Stimulated activated CD8-positive, alpha-beta memory T cell treated with anti-CD3 and anti-CD28 coated beads, Interleukin-4, amount 100 ng/mL, for 48 hours (primary cell): ENCODE measurements around the gene ESPNL.

Experiments used
- DNase-seq: peaks from one replicate; pipeline ENCODE4 v3.0.0-alpha.2; 2020

The ESPNL gene

DNA sequence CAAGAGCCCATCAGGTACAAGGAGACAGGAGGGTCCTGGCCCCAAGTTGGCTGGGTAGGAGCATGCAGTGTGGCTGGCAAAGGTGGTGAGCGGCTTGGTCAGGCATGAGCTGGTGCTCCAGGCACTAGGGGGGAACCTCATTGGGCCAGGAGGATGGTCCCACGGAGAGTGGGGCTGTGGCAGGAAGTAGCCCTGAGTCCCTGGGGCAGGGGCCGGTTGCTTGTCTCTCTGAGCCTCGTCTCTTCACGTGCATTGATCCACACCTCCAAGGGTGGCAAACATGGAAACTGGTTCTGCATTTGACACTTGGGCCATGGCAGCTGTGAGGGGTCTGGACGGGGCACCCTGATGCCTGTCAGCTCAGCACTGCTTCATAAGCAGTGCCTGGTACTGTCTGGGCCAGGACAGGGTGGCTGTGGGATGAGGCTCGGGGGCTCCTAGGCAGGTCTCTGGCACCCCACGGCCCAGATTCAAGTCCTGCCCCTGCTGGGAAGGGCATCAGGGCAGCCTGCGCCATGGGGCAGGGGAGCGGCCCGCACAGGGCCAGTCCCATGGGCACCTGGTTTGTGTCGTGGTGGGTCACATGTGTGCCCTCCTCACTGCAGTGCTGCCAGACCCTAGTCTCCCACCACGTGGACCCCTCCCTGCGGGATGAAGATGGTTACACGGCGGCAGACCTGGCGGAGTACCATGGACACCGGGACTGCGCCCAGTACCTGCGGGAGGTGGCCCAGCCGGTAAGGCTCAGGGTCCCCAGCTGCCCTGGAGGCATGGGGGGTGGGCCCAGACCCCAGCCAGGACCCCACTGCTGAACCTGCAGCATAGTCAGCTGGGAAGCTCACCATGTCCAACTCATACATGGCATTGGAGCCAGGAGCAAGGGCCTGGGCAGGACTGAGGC is 16.4 kb downstream of the ESPNL start:
- DNase-seq = no peak

DNA sequence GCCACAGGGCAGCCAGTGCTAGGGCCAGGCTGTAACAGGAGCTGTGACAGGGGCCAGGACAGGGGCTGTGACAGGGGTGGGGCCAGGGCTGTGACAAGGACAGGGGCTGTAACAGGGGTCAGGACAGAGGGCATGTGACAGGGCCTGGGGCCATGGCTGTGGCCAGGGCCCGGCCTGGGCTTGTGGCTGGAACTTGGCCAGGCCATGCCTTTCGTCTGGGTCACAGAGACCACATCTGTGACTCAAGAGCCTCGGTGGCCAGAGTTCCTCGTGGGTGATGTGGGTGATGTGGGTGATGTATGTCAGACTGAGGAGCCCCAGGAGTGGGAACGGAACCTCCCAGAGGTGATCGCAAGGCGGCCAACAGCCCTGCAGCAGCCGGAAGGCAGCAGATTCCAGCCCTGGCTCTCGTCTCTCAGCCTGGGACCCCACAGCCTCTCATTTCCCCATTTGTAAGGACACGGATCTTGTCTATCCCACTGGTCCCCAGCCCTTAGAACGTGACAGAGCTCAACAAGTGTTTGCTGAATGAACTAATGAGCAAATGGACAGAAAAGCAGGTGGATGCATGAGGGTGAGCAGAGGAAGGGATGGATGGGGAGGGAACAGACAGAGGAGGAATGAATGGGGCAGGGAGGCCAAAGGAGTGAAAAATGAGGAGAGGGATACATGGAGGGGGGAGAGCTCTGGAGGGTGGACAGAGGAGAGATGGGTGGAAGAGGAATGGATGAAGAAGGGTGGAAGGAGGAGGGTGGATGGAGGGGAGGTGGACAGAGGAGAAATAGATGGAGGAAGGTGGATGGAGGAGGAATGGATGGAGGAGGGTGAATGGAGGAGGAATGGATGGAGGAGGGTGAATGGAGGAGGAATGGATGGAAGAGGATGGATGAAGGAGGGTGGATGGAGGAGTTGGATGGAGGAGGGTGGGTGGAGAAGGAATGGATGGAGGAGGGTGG is 17.3 kb downstream of the ESPNL start:
- no peak for DNase-seq

DNA sequence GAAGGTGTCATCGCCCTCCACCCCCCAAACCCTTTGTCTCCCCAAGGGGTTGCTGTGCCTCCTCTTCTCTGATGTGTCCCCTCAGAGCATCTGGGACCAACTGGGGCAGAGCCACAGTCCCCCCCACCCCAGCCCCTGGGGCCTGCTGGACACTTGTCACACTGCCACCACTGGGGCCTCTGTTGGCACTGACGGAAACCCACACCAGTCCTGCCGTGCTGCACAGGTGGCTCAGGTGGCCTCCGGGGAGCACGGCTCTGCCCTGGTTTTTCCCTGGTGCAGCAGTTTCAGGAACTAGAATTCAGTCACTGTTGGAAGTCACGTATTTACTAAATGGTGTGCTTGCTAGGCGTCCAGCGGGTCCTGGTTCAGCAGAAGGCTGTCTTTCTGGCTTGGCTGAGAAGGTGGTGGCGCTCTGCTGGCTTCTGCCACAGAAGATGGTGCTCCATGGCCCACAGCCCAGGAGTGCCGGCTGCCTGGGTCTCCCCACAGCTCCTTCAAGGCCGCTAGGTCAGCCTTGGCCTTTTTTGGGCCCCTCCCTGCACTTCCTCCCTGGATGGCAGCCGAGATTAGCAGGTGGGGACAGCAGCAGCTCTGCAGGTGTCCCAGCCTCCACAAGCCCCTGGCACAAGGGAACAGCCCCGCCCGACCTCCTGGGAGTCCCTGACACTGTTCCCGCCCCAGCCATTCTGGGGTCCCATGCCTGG is 19.8 kb downstream of the ESPNL start:
- DNase-seq = no peak

DNA sequence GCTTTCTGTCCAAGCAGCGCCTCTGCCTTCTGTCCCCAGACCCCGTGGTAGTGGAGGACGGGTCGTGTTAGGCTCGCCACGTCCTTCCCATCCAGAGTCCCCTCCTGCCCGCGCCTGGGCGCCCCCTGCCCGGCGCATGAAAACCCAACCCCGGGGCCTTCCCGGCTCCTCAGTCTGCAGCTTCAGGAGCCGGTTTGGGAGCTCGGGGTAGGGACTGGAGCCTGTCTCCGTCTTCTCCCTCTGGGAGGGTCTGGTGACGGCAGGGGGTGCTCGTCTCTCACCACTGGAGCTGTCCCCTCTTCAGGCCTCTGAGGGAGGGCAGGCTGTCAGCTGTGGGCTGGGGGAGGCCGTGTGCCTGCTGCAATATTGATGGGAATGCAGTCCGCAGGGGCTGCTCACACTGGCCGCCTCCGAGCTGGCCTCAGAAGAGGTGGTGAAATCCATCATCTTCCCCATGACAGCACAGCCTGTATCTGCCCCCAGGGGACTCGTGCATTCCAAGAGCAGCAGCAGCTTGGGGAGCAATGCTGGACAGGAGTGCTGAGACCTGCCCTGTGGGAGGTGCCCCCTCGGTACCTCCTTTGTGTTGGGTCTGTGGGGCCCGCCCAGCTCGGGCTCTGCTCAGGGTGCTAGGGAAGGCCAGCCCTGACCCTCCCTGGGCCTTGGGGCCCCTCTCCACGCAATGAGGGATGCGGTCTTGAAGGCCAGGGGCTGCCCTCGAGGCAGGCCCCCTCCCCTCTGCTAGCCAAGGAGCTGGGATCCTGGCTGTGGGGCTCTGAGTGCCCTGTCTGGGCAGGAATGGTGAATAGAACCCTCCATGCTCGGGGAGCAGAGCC is 20.5 kb downstream of the ESPNL start:
- DNase-seq = no peak

DNA sequence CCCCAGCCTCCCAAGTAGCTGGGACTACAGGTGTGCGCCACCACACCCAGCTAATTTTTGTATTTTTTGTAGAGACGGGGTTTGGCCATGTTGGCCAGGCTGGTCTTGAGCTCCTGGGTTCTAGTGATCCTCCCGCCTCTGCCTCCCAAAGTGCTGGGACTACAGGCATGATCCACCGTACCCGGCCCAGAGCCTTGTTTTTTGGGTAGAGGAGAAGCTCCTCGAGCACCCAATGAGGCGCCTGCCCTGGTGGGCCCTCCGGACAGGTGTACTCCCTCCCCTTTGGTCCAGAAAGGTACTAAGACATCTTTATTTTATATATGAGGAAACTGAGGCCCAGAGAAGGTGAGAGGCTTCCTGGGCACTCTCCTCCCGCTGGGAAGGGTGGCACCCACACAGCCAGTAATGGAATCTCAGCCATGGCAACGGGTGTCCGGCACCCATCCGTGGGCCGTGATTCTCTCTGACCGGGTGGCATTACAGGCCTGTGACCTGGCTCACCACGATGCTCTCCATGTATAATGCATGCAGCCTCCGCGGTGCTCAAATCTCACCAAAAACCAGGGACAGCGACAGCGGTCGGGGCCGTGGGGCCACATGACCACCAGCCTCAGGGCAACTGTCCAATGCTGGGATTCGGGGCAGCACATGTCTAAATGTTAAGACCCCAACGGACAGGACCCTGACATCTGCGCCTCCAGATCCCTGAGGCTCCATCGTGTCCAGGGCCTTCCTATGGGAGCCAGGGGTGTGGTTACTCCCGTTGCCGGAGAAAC is 21.6 kb downstream of the ESPNL start:
- DNase-seq = no peak

DNA sequence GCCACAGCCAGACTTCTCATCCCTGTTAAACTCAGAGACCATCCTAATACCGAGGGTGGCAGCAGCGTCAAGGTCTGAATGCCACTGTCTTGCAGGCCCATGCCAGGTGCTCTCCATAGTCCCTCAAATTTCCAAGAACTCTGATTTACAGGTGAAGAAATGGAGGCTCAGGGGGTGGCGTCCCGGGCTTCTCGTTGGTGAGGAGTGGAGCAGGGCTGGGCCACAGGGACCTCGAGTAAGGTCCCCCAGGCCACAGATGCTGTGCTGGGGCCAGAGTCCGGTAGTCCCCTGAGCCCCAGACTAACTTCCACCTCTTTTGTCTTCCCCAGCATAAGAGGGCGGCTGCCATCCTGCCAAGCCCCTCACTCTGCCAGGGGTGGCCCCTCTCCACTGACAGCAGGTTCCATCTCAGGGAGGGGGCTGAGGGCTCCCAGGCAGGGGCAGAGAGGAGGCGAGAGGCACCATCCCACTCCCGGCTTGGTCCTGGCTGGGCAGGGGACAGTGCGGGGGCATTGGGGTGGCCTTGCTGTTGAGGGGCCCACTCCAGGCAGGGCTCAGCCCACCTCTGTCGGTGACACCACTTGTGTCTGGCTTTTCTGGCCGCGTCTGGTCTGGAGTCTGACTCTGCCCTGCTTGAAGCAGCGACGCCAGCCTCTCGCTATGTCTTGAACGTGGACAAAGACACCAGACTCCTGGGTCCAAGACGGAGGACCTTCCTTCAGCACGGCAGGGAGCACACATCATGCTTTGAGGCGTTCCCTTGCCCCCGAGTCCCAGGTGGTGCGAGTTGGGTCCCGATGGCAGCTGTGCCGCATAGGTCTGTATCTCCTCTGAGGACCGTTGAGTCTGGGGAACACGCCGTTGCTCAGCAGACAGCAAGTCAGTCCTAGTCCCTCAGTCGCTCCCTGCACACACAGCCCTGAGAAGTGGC is 22.4 kb downstream of the ESPNL start:
- no peak for DNase-seq

DNA sequence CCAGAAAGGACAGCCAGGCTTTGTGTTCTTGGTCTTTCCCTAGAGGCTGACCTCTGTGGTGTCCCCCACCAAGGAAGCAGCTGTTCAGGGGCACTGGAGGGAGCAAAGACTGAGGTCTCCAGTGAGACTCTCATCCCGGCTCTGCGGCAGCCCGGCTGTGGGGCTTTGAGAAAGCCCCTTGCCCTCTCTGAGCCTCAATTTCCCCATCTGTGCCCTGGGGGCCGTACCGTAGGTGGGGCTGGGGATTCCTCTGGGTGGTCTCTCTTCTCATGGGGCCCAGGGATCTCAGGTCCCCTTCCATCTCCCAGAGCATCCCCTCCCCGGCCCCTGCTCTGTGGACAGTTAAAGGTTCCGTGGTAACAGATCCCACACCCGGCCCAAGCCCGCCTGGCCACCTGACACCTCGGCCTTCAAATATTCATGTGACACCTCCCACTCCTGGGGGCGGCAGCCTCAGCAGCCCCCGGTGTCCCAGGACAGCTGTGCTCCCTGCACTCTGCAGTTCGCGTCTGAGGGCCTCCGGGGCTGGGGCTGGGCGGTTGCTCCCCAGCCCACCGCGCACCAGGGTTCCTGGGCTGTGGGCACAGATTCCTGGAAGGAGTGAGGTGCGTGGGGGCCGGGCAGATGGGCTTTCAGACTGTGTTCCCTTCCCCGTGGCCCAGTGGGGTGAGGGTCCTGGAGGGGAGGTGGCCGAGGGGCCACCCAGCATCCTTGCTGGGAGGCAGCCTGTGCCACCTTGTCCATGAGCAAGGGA is 23.3 kb downstream of the ESPNL start:
- DNase-seq = no peak

DNA sequence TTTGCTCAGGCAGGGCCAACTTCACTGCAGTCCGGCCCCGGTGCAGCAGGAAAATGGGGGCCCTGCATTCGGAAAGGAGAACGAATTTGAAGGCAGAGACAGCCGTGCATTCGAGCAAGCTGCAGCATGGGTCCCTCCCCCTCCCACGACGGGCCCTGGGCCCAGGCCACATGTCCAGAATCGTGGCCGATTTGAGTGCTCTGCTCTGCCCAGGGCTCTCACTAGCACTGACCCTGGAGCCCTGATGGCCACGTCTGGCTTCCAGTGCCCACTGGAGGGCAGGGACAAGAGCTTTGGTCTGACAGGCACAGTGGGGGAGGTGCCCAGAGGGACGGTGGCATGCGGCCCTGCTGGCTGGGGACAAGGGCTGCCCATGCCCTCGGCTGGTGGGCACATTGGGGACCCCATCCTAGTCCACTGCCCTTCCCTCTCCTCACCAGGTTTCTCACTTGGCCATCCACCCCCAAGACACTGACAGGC is 23.9 kb downstream of the ESPNL start:
- no peak for DNase-seq

DNA sequence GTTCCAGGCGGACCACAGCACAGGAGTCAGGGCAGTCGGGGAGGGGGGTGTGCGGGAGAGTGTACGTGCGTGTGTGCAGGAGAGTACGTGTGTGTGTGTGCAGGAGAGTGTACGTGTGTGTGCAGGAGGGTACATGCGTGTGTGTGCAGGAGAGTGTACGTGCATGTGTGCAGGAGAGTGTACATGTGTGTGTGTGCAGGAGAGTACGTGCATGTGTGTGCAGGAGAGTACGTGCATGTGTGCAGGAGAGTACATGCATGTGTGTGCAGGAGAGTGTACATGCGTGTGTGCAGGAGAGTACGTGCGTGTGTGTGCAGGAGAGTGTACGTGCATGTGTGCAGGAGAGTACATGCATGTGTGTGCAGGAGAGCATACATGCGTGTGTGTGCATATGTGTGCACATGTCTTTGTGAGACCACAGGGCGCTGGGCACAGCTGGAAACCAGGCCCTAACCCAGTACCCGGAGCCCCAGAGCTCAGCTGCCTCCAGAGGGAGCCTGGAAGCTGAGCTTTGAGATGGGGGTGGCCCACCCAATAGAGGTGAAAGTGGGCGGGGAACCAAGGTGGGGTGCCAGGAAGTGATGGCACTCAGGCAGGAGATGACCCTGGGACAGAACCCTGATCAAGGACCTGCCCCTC is 24.5 kb downstream of the ESPNL start:
- DNase-seq = no peak

DNA sequence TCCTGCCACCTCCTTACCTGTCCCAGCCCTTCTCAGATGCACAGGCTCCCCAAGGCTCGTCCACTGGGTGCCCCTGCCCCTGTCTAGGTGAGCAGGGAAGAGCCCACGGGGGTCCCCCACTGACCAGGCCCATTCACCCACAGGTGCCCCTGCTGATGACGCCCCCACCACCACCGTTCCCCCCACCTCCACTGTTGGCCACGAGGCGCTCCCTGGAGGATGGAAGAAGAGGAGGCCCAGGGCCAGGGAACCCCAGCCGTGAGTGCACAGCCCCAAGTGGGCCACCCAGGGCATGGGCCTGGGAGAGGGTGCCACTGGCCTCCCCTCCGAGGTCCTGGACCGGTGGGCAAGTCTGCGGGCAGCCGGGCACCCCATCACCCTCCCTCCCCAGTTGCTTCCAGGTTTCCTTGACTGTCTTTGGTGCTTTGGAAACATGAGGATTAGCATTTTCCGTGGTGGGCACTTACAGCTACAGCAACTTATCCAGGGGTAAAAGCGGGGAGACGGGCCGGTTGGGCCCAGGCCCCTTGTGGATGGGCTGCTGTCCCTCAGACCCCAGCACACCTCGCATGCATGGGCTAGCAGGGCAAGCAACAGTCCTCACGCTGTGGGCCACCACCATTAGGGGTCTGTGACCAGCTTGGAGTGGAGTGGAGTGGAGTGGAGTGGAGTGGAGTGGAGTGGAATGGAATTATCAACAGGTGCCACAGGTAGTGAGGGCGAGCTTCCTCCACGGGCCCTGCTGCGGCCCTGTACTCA is 25.2 kb downstream of the ESPNL start:
- DNase-seq = no peak

DNA sequence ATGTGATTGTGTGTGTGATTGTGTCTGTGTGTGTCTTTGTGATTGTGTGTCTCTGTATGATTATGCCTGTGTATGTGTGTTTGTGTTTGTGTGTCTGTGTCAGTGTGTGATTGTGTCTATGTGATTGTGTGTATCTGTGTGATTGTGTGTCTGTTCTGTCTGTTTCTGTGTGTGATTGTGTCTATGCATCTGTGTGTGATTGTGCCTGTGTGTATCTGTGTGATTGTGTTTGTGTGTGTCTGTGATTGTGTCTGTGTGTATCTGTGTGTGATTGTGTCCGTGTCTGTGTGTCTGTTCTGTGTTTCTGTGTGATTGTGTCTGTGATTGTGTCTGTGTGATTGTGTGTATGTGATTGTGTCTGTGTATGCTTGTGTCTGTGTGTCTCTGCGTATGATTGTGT is 26.2 kb downstream of the ESPNL start:
- DNase-seq = no peak

DNA sequence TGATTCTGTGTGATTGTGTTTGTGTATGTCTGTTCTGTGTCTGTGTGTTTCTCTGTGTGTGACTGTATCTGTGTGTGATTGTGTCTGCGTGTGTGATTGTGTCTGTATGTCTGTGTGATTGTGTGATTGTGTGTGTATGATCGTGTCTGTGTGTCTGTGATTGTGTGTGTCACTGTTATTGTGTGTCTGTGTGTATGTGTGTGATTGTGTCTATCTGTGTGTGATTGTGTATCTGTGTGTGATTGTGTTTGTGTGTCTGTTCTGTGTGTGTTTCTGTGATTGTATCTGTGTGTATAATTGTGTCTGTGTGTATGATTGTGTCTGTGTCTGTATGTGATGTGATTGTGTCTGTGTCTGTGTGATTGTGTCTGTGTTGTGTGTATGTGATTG is 26.6 kb downstream of the ESPNL start:
- DNase-seq = no peak

DNA sequence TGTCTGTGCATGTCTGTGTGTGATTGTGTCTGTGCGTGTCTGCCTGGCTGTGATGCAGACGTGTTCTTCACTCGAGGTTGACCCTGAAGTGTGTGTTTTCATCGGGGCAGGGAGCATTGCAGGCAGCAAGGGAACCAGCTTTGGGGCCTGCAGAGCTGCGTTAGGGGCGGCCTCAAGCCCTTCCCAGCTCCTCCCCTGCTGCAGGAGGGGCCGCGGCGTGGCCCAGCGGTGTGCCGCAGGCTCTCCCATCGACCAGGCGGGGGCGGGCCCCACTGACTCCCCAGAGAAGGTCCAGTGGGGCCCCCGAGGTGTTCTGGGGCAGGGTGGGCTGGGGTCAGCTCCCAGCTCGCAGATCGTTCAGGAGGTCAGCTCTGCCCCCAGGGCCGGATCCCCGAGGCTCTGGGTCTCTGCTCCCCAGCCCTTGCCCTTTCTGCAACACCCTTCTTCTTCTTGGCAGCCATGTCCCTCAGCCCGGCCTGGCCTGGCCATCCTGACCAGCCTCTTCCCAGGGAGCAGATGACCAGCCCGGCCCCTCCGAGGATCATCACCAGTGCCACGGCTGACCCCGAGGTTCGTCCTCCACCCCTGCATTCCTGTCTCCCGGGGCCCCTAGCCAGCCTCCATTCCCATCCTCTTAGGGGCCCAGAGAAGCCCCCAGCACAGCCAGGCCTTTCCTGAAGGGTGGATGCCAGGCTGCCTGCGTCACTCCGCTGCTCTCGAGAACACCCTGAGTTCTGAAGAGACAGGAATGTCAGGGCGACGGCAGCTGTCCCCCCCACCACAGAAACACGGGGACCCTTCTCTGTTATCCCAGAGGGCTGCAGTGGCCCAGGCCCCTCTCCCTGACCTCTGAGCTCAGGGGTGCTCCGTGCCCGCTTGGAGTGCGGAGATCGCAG is 27.3 kb downstream of the ESPNL start:
- no peak for DNase-seq

DNA sequence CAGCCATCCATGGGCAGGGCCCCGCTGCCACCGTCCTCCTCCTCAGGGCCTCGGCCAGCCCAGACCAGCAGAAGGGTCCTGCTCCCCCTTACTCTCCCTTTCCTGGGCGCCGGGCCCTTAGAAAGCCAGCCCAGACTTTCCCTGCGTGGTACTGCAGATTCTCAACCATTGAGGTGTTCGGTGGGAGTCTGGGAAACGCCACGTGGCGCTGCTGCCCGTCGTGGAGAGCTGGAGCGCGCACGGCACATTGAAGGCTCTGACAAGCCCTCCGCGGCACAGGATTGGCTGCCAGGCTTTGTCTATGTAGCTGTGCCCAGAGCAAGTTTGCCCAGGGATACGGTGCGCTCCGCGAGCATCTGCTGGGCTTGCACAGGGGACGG is 27.9 kb downstream of the ESPNL start:
- DNase-seq = no peak

DNA sequence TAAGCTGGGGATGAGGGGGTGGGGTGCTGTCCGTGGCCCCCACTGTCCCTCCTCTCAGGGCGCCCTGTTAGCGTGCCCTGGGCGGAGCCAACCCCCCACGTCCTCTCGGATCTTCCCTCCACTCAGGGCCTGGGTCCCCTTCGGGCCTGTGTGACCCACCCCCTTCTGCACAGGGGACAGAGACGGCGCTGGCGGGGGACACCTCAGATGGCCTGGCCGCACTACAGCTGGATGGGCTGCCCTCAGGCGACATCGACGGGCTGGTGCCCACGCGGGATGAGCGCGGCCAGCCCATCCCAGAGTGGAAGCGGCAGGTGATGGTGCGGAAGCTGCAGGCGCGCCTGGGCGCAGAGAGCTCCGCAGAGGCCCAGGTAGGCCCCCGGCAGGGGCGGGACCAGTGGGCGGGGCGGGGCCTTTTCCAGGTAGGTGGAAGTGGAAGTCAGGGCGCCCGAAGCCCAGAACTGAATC is 28.4 kb downstream of the ESPNL start:
- DNase-seq = no peak

DNA sequence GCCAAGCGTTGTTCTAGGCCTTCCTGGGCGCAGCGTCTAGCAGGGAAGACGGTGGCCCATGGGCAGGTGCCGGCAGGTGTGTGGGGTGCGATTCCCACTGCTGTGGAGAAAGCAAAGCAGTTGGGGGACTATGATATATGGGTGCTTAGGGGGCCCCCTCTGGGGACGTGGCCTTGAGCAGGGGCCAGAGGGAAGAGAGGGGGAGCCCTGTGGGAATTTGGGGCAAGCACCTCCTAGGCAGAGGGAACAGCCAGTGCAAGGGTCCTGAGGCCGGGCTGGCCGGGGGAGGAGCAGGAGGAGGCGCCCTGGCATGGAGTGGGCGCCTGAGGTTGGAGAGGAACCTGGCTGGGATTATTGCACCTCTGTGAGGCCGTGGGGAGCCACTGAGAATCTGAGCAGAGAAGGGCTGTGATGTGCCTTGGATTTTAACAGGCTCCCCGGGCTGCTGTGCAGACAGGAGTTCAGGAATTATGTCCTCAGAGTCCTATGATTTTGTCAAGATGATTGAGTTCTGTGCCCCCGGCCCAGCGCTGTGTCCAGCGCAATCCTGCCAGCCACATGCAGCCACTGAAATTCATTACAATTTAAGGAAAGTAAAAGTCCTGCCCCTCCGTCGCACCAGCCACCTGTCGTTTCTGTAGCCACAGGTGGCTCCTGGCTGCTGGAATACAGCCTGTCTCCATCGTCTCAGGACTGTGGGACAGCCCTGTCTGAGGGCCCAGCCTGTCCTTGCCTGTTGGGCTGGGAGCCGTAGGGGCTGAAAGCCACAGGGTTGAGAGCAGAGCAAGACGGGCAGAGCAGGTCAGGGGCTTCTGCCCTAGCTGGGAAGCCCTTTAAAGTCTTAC is 29.2 kb downstream of the ESPNL start:
- DNase-seq = no peak
